ENCODE results near the gene LRMDA. TPM values are rescaled to one million over a fixed set of nuclear protein-coding genes. Genes with fewer than 3 reads are reported as not detected.

The LRMDA gene
- total and polyA plus RNA-seq, 2 of the 4 experiments (the other 2 are of a cell fraction) = 0.07 TPM; not detected in 1

DNA sequence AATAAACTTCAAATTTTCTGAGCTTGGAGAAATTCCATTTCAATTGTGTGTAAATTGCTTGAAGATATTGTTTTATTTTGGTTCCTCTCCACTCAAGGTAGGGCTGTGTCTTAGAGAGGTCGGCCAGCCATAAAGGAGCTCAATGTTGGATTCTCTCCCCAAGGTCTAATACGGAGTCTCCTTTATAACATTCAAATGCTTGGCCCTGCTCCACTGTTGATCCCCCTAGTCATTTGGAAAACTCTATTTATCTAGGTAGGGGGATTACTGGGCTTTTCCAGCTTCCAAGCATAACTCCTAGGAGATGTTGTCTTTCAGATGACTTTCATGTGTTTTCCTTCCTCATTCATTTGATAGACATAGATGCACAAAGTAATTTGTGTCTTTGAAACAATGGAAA, 170.9 kb downstream of the LRMDA start:
- intact Hi-C loops (cut with micrococcal nuclease) (no loop called here), dilution Hi-C loops (cut with HindIII; ENCODE audit: low sequenced_read_pairs, unreplicated experiment) (no loop called here), in situ Hi-C loops (cut with MboI; ENCODE audit: low sequenced_read_pairs) (no loop called here)
- Histone ChIP-seq H3K14ac (replicated peaks; ENCODE audit: low read depth, low read length) (no peak overlapping the region), H2BK20ac (ENCODE audit: low read depth, low read length) (no peak overlapping the region), H4K91ac (ENCODE audit: insufficient read depth, low read depth, low read length) (no peak overlapping the region), H4K8ac (ENCODE audit: low read depth in 2 of 2, low read length in 2 of 2) (no peak overlapping the region), H4K20me1 (ENCODE audit: insufficient read depth, low read length) (no peaks in the 10 kb centered on the region), H3K36me3 (ENCODE audit: control insufficient read depth, insufficient read depth, low read length) (no peaks in the 10 kb centered on the region), H3K79me1 (ENCODE audit: low read depth in 1 of 2, low read length in 2 of 2) (no peaks in the 10 kb centered on the region), H3K9me3 (ENCODE audit: control insufficient read depth, insufficient read depth, low read length) (no peaks in the 10 kb centered on the region), H2AK5ac (ENCODE audit: low read depth, low read length) (no peak overlapping the region), H3K27ac (ENCODE audit: insufficient read depth, low read length) (no peak overlapping the region), H3K18ac (ENCODE audit: low read depth, low read length) (no peak overlapping the region), H2BK5ac (ENCODE audit: low read depth, low read length, poor library complexity, severe bottlenecking) (no peak overlapping the region), H2BK15ac (ENCODE audit: low read depth, low read length) (no peak overlapping the region), H3K4me3 (ENCODE audit: insufficient read depth, low read depth, low read length) (no peak overlapping the region), H3K23ac (ENCODE audit: low read depth, low read length) (no peak overlapping the region), H3K4me2 (ENCODE audit: low read depth, low read length) (no peak overlapping the region), H4K5ac (ENCODE audit: low read depth, low read length) (no peak overlapping the region), H3K4me1 (ENCODE audit: control insufficient read depth, insufficient read depth, low read length) (no peaks in the 10 kb centered on the region), H3K27me3 (ENCODE audit: control insufficient read depth, insufficient read depth, low read length) (no peaks in the 10 kb centered on the region; the same call in 1 of the 2 replicates), H3K4ac (ENCODE audit: low read depth, low read length) (no peak overlapping the region), H3K9me1 (ENCODE audit: insufficient read depth, low read length) (no peaks in the 10 kb centered on the region), H2AFZ (replicated peaks; ENCODE audit: low read length, poor library complexity) (no peak overlapping the region), H3K56ac (ENCODE audit: extremely low read depth, insufficient read depth, low read length) (no peak overlapping the region), H2AK9ac (replicated peaks; ENCODE audit: low read depth, low read length, poor library complexity) (no peak overlapping the region), H3K9ac (ENCODE audit: low read depth, low read length) (no peak overlapping the region), H2BK120ac (ENCODE audit: low read depth, low read length) (no peak overlapping the region)
- ATAC-seq (ENCODE audit: low read depth) = no peak
- no CpG with 5 or more reads among the region's 2 CpGs for WGBS, 2 experiments (ENCODE audit: extremely low coverage in 2 of 2, insufficient read length in 1 of 2)
- TF ChIP-seq, protein P1, sequence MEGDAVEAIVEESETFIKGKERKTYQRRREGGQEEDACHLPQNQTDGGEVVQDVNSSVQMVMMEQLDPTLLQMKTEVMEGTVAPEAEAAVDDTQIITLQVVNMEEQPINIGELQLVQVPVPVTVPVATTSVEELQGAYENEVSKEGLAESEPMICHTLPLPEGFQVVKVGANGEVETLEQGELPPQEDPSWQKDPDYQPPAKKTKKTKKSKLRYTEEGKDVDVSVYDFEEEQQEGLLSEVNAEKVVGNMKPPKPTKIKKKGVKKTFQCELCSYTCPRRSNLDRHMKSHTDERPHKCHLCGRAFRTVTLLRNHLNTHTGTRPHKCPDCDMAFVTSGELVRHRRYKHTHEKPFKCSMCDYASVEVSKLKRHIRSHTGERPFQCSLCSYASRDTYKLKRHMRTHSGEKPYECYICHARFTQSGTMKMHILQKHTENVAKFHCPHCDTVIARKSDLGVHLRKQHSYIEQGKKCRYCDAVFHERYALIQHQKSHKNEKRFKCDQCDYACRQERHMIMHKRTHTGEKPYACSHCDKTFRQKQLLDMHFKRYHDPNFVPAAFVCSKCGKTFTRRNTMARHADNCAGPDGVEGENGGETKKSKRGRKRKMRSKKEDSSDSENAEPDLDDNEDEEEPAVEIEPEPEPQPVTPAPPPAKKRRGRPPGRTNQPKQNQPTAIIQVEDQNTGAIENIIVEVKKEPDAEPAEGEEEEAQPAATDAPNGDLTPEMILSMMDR (conservative IDR thresholded peaks at IDR 0.05; ENCODE audit: low read depth, low read length) = no peak
- TF ChIP-seq CEBPB (IDR thresholded peaks at IDR 0.05; ENCODE audit: low read depth, low read length) = no peak
- no peak for TF ChIP-seq SMC3 (IDR thresholded peaks at IDR 0.05; ENCODE audit: low read depth, low read length)
- no peak for TF ChIP-seq MXI1 (IDR thresholded peaks at IDR 0.05; ENCODE audit: borderline replicate concordance, low read depth, low read length)
- no peak for TF ChIP-seq FOS (IDR thresholded peaks at IDR 0.05; ENCODE audit: low read depth, low read length)
- TF ChIP-seq POLR2A (IDR thresholded peaks at IDR 0.05; ENCODE audit: low read depth, low read length) = no peak
- TF ChIP-seq CHD1 (IDR thresholded peaks at IDR 0.05; ENCODE audit: low read depth, low read length) = no peak
- TF ChIP-seq, protein P2, sequence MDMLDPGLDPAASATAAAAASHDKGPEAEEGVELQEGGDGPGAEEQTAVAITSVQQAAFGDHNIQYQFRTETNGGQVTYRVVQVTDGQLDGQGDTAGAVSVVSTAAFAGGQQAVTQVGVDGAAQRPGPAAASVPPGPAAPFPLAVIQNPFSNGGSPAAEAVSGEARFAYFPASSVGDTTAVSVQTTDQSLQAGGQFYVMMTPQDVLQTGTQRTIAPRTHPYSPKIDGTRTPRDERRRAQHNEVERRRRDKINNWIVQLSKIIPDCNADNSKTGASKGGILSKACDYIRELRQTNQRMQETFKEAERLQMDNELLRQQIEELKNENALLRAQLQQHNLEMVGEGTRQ (IDR thresholded peaks at IDR 0.05; ENCODE audit: low read depth, low read length) = no peak
- TF ChIP-seq BHLHE40 (IDR thresholded peaks at IDR 0.05; ENCODE audit: low read depth, low read length) = no peak
- TF ChIP-seq MAFK (IDR thresholded peaks at IDR 0.05; ENCODE audit: low read depth, low read length) = no peak
- TF ChIP-seq RCOR1 (IDR thresholded peaks at IDR 0.05; ENCODE audit: insufficient replicate concordance, low read length) = no peak
- TF ChIP-seq NFE2L2 (IDR thresholded peaks at IDR 0.05; ENCODE audit: low read depth, low read length) = no peak
- no peak for TF ChIP-seq RFX5 (IDR thresholded peaks at IDR 0.05; ENCODE audit: low read depth, low read length)
- TF ChIP-seq RAD21 (IDR thresholded peaks at IDR 0.05; ENCODE audit: low read length) = no peak
- no peak for TF ChIP-seq MAZ (IDR thresholded peaks at IDR 0.05; ENCODE audit: borderline replicate concordance, low read depth, low read length)
- TF ChIP-seq, protein P3, sequence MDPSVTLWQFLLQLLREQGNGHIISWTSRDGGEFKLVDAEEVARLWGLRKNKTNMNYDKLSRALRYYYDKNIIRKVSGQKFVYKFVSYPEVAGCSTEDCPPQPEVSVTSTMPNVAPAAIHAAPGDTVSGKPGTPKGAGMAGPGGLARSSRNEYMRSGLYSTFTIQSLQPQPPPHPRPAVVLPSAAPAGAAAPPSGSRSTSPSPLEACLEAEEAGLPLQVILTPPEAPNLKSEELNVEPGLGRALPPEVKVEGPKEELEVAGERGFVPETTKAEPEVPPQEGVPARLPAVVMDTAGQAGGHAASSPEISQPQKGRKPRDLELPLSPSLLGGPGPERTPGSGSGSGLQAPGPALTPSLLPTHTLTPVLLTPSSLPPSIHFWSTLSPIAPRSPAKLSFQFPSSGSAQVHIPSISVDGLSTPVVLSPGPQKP (IDR thresholded peaks at IDR 0.05; ENCODE audit: borderline replicate concordance, low read depth, low read length) = no peak
- POLR2A ChIA-PET (ENCODE audit: unreplicated experiment) = no interaction called here
- no TSS peak for BruUV-seq (replicated peaks)
- CTCF ChIA-PET = no interaction called here
- DNase-seq = no peak

All from IMR-90 (cell line).